ENCODE results near the gene HHAT.

Gene HHAT

GRCh38 chr1:210703593-210703992 is 374.9 kb downstream of the HHAT start:
- H3K36me3 ChIP-seq (ENCODE audit: control insufficient read depth, insufficient read depth, low read length), result no peaks in the 10 kb centered on the region

DNA sequence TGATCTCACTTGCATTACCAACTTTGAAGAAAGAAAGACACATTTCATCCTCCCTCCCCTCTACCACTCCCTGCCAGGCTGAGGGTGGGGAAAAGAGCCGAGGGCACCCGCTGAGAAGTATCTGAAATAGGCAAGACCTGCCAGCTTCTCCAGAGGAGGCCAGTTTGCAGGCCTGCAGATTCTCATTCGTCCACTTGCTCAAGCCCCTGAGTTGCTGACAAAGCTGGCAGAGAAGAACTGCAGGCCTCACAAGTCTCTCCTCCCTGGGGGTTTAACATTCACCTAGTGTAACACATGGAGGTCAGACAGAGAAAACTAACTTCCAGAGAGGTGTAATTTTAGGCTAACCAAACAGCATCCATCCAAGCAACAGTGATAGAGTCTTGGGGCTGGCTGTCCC is 376.4 kb downstream of the HHAT start:
- Histone ChIP-seq H3K4me3 (ENCODE audit: insufficient read depth, low read depth, low read length, poor library complexity, severe bottlenecking) (no peak overlapping the region), H3K4me1 (ENCODE audit: control insufficient read depth, insufficient read depth, low read length, poor library complexity, severe bottlenecking) (no peaks in the 10 kb centered on the region), H3K36me3 (ENCODE audit: control insufficient read depth, insufficient read depth, low read length) (no peaks in the 10 kb centered on the region), H3K9me3 (ENCODE audit: control insufficient read depth, low read length) (no peaks in the 10 kb centered on the region), H3K27ac (ENCODE audit: insufficient read depth, low read length, poor library complexity, severe bottlenecking) (no peak overlapping the region), H3K27me3 (replicated peaks; ENCODE audit: control insufficient read depth, insufficient read depth, low read length, poor library complexity, severe bottlenecking) (no peaks in the 10 kb centered on the region)
- no peak for DNase-seq

More at GRCh38 chr1:210703593-210703992, 374.9 kb downstream of the HHAT start:
- H3K9me3 ChIP-seq (ENCODE audit: control insufficient read depth, low read length), result no peaks in the 10 kb centered on the region
- H3K27me3 ChIP-seq (replicated peaks; ENCODE audit: control insufficient read depth, insufficient read depth, low read length, poor library complexity, severe bottlenecking), result no peaks in the 10 kb centered on the region
- no peaks in the 10 kb centered on the region for H3K4me1 ChIP-seq (ENCODE audit: control insufficient read depth, insufficient read depth, low read length, poor library complexity, severe bottlenecking)
- no peak for DNase-seq
- no peak overlapping the region for H3K27ac ChIP-seq (ENCODE audit: insufficient read depth, low read length, poor library complexity, severe bottlenecking)
- H3K4me3 ChIP-seq (ENCODE audit: insufficient read depth, low read depth, low read length, poor library complexity, severe bottlenecking), result no peak overlapping the region

GRCh38 chr1:210706246-210706645 is 377.5 kb downstream of the HHAT start:
- Histone ChIP-seq H3K27me3 (replicated peaks; ENCODE audit: control insufficient read depth, insufficient read depth, low read length, poor library complexity, severe bottlenecking) (no peaks in the 10 kb centered on the region), H3K36me3 (ENCODE audit: control insufficient read depth, insufficient read depth, low read length) (no peaks in the 10 kb centered on the region), H3K27ac (ENCODE audit: insufficient read depth, low read length, poor library complexity, severe bottlenecking) (no peak overlapping the region), H3K9me3 (ENCODE audit: control insufficient read depth, low read length) (no peaks in the 10 kb centered on the region), H3K4me1 (ENCODE audit: control insufficient read depth, insufficient read depth, low read length, poor library complexity, severe bottlenecking) (no peaks in the 10 kb centered on the region), H3K4me3 (ENCODE audit: insufficient read depth, low read depth, low read length, poor library complexity, severe bottlenecking) (no peak overlapping the region)
- DNase-seq, result no peak

DNA sequence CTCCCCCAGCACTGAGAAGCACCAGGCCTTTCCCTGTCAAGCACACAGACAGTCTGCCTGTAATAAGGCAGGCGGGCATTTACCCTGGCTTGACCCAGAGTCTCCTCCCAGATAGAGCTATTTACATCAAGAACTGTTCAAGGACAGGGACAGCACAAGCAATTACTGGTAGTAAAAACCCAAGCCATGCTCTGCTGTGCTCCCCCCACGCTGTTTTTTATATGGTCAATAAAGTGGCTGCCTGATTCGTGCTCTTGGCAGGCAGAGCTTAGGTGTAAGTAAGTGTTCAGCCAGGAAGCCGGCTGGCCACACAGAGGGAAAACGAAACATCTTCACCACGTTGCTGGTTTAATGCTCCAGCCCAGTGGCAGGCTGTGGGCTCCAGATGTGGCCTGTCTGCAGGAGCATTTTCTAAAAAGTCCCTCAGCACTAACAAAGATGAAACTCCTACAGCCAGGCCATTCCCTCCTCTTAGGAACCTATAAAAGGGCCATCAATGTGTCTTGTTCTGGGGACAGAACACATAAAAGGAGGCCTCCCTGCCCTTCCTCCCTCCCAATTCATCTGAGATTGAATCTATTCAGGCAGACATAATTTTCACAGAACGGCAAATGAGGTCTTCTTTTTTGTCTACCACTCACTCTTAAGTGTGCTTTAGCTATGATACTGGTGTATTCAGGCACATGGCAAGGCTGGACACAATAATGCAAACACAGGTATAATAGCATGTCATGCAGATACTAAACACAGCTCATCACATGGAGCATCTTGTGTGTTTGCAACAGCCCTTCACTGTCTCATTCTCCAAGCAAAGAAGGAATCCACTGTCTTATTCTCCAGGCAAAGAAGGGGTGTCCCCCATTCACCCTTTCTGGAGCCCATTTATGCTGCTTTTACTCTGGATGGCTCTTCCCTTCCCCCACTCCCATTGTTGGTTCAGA is 378.9 kb downstream of the HHAT start:
- Histone ChIP-seq H3K27ac (ENCODE audit: insufficient read depth, low read length, poor library complexity, severe bottlenecking) (no peak overlapping the region), H3K9me3 (ENCODE audit: control insufficient read depth, low read length) (no peaks in the 10 kb centered on the region), H3K4me1 (ENCODE audit: control insufficient read depth, insufficient read depth, low read length, poor library complexity, severe bottlenecking) (no peaks in the 10 kb centered on the region), H3K36me3 (ENCODE audit: control insufficient read depth, insufficient read depth, low read length) (no peaks in the 10 kb centered on the region), H3K27me3 (replicated peaks; ENCODE audit: control insufficient read depth, insufficient read depth, low read length, poor library complexity, severe bottlenecking) (no peaks in the 10 kb centered on the region), H3K4me3 (ENCODE audit: insufficient read depth, low read depth, low read length, poor library complexity, severe bottlenecking) (no peak overlapping the region)
- no peak for DNase-seq

GRCh38 chr1:210709701-210710100 is 381.0 kb downstream of the HHAT start:
- Histone ChIP-seq H3K27me3 (replicated peaks; ENCODE audit: control insufficient read depth, insufficient read depth, low read length, poor library complexity, severe bottlenecking) (no peaks in the 10 kb centered on the region), H3K4me1 (ENCODE audit: control insufficient read depth, insufficient read depth, low read length, poor library complexity, severe bottlenecking) (no peaks in the 10 kb centered on the region), H3K4me3 (ENCODE audit: insufficient read depth, low read depth, low read length, poor library complexity, severe bottlenecking) (no peak overlapping the region), H3K27ac (ENCODE audit: insufficient read depth, low read length, poor library complexity, severe bottlenecking) (no peak overlapping the region), H3K9me3 (ENCODE audit: control insufficient read depth, low read length) (no peaks in the 10 kb centered on the region), H3K36me3 (ENCODE audit: control insufficient read depth, insufficient read depth, low read length) (no peaks in the 10 kb centered on the region)
- DNase-seq, result no peak

GRCh38 chr1:210711825-210712612 is 383.3 kb downstream of the HHAT start:
- H3K27ac ChIP-seq (ENCODE audit: insufficient read depth, low read length, poor library complexity, severe bottlenecking), result no peak overlapping the region
- H3K36me3 ChIP-seq (ENCODE audit: control insufficient read depth, insufficient read depth, low read length), result no peaks in the 10 kb centered on the region
- no peaks in the 10 kb centered on the region for H3K27me3 ChIP-seq (replicated peaks; ENCODE audit: control insufficient read depth, insufficient read depth, low read length, poor library complexity, severe bottlenecking)
- H3K4me1 ChIP-seq (ENCODE audit: control insufficient read depth, insufficient read depth, low read length, poor library complexity, severe bottlenecking), result no peaks in the 10 kb centered on the region
- H3K9me3 ChIP-seq (ENCODE audit: control insufficient read depth, low read length), result no peaks in the 10 kb centered on the region
- H3K4me3 ChIP-seq (ENCODE audit: insufficient read depth, low read depth, low read length, poor library complexity, severe bottlenecking), result no peak overlapping the region
- no peak for DNase-seq

- H3K4me1 ChIP-seq (ENCODE audit: control insufficient read depth, insufficient read depth, low read length, poor library complexity, severe bottlenecking), result no peaks in the 10 kb centered on the region
- H3K27me3 ChIP-seq (replicated peaks; ENCODE audit: control insufficient read depth, insufficient read depth, low read length, poor library complexity, severe bottlenecking), result no peaks in the 10 kb centered on the region
- no peak overlapping the region for H3K4me3 ChIP-seq (ENCODE audit: insufficient read depth, low read depth, low read length, poor library complexity, severe bottlenecking)
- H3K36me3 ChIP-seq (ENCODE audit: control insufficient read depth, insufficient read depth, low read length), result no peaks in the 10 kb centered on the region
- no peaks in the 10 kb centered on the region for H3K9me3 ChIP-seq (ENCODE audit: control insufficient read depth, low read length)
- H3K27ac ChIP-seq (ENCODE audit: insufficient read depth, low read length, poor library complexity, severe bottlenecking), result no peak overlapping the region
- DNase-seq, result no peak
Measured at GRCh38 chr1:210715072-210715471, 386.4 kb downstream of the HHAT start.

- Histone ChIP-seq H3K4me1 (ENCODE audit: control insufficient read depth, insufficient read depth, low read length, poor library complexity, severe bottlenecking) (no peaks in the 10 kb centered on the region), H3K27ac (ENCODE audit: insufficient read depth, low read length, poor library complexity, severe bottlenecking) (no peak overlapping the region), H3K36me3 (ENCODE audit: control insufficient read depth, insufficient read depth, low read length) (no peaks in the 10 kb centered on the region), H3K4me3 (ENCODE audit: insufficient read depth, low read depth, low read length, poor library complexity, severe bottlenecking) (no peak overlapping the region), H3K9me3 (ENCODE audit: control insufficient read depth, low read length) (no peaks in the 10 kb centered on the region), H3K27me3 (replicated peaks; ENCODE audit: control insufficient read depth, insufficient read depth, low read length, poor library complexity, severe bottlenecking) (no peaks in the 10 kb centered on the region)
- DNase-seq, result no peak
Measured at GRCh38 chr1:210722410-210723081, 393.8 kb downstream of the HHAT start.

DNA sequence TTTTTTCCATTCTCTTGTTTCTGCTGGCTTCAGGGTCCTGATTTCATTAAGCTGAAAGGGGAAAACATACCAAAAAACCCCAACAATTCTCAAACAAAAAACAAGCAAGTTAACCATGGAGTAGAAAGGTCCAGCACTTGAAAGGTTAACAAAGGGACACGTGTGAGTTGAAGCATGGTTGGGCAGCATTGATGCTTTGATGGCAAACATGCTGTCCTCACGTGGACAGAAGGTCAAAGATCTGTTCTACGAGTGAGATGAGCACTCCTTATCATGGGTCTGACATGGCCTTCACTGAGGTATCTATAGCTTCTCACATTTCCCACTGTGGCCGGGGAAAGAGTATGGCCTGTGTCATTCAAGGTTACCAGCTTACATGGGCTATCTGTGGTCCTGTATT is 394.9 kb downstream of the HHAT start:
- H3K27me3 ChIP-seq (replicated peaks; ENCODE audit: control insufficient read depth, insufficient read depth, low read length, poor library complexity, severe bottlenecking), result no peaks in the 10 kb centered on the region
- no peak for DNase-seq
- H3K4me3 ChIP-seq (ENCODE audit: insufficient read depth, low read depth, low read length, poor library complexity, severe bottlenecking), result no peak overlapping the region
- H3K36me3 ChIP-seq (ENCODE audit: control insufficient read depth, insufficient read depth, low read length), result no peaks in the 10 kb centered on the region
- no peaks in the 10 kb centered on the region for H3K4me1 ChIP-seq (ENCODE audit: control insufficient read depth, insufficient read depth, low read length, poor library complexity, severe bottlenecking)
- H3K27ac ChIP-seq (ENCODE audit: insufficient read depth, low read length, poor library complexity, severe bottlenecking), result no peak overlapping the region
- no peaks in the 10 kb centered on the region for H3K9me3 ChIP-seq (ENCODE audit: control insufficient read depth, low read length)
